Measurements from ENCODE around the gene RPS6KA3.

- no peak for TF ChIP-seq POLR2A (IDR thresholded peaks at IDR 0.05)
- TF ChIP-seq CTCF (IDR thresholded peaks at IDR 0.05) = no peak
These were observed 4.5 kb upstream of the RPS6KA3 start for GRCh38 chrX:20271186-20271585.
